Fibroblast of lung (primary cell): ENCODE data around the gene NHP2.

Experiments
- CTCF ChIP-seq, 2 donors: IDR thresholded peaks in 1 of 2; conservative IDR thresholded peaks in 1 of 2; 1 replicate in 1 of 2; 2 replicates in 1 of 2; pipeline ENCODE4 v1.5.1; 2011 to 2012; ENCODE audit warnings: low read length in 2 of 2, control low read depth in 1 of 2, inconsistent platforms in 1 of 2, low read depth in 1 of 2, mild to moderate bottlenecking in 1 of 2
- EZH2 ChIP-seq: IDR thresholded peaks from 2 replicates; pipeline ENCODE4 v1.5.1; 2012; ENCODE audit warnings: low read length, control low read depth, mild to moderate bottlenecking; ENCODE audit errors: missing control alignments

- TF ChIP-seq CTCF (conservative IDR thresholded peaks at IDR 0.05 in 1 of 2, IDR thresholded peaks at IDR 0.05 in 1 of 2; ENCODE audit: low read depth in 1 of 2, low read length in 2 of 2) = no peak
- TF ChIP-seq EZH2 = peak; percentile 14
Measured at GRCh38 chr5:178113841-178114324, 39.8 kb downstream of the NHP2 start.
